Measurements from ENCODE around the gene PPP6R2.

Gene PPP6R2

DNA sequence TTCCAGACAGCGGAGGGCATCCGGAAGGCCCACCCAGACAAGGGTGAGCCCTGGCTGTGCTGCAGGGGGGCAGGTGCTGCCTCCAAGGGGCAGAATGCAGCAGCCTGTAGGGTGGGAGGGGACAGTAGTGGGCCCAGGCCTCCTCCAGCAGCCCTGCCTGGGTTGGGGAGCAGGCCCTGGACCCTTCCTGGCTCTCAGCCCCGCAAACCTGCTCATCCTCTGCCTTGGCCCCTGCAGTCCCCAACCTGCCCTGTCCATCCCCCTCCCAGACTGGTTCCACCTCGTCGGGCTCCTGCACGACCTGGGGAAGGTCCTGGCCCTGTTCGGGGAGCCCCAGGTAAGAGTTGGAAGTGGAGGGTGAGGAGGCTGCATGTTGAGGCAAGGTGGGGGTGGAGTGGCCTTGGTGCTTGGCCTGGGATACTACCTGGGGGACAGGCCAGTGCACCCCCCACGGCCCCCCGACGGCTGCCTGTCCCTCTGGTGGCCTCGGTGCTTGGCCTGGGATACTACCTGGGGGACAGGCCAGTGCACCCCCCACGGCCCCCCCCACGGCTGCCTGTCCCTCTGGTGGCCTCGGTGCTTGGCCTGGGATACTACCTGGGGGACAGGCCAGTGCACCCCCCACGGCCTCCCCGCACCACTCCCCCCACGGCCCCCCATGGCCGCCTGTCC lies 145.0 kb downstream of the PPP6R2 start:
- no peaks in the 10 kb centered on the region for H3K36me3 ChIP-seq (ENCODE audit: control insufficient read depth in 2 of 2, insufficient read depth in 1 of 2, low read length in 2 of 2)
- no peak overlapping the region for H3K27ac ChIP-seq (ENCODE audit: extremely low read depth, low read depth, low read length)
- H3K4me3 ChIP-seq (ENCODE audit: low read depth, low read length): no peak overlapping the region
- ChIA-PET CTCF (no interaction called here), POLR2A (interaction anchor here (2.2 kb wide), 1 partner anchor 9 kb away, joined by 8 read pairs; no protein-coding TSS in a partner anchor)
- no peaks in the 10 kb centered on the region for H3K9me3 ChIP-seq (ENCODE audit: control insufficient read depth, insufficient read depth, low read depth, low read length)
- TF ChIP-seq SP2 (tag by site-specific recombination; IDR thresholded peaks at IDR 0.05) (0 out of 2 replicates have a peak, but pooled peaks have one; percentile 8), GLIS1 (tag by site-specific recombination; IDR thresholded peaks at IDR 0.05) (peak; percentile 64), ZNF707 (tag by site-specific recombination; IDR thresholded peaks at IDR 0.05) (no peak)
- no peaks in the 10 kb centered on the region for H3K4me1 ChIP-seq (ENCODE audit: control insufficient read depth, insufficient read depth, low read length)

DNA sequence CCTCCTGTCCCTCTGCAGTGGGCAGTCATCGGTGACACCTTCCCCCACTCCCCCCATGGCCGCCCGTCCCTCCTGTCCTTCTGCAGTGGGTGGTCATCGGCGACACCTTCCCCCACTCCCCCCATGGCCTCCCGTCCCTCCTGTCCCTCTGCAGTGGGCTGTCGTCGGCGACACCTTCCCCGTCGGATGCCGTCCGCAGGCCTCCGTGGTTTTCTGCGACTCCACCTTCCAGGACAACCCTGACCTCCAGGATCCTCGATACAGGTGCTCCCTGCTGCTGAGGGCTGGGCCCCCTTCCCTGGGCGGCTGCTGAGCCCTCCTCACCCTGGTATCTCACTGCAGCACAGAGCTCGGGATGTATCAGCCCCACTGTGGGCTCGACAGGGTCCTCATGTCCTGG lies 145.8 kb downstream of the PPP6R2 start:
- no peak for TF ChIP-seq ZNF292 (tag by site-specific recombination; IDR thresholded peaks at IDR 0.05; ENCODE audit: borderline replicate concordance, low read depth)
- TF ChIP-seq, protein P1, sequence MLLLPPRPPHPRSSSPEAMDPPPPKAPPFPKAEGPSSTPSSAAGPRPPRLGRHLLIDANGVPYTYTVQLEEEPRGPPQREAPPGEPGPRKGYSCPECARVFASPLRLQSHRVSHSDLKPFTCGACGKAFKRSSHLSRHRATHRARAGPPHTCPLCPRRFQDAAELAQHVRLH (tag by site-specific recombination; IDR thresholded peaks at IDR 0.05): no peak
- no peaks in the 10 kb centered on the region for H3K4me1 ChIP-seq (ENCODE audit: control insufficient read depth, insufficient read depth, low read length)
- CTCF ChIA-PET: no interaction called here
- H3K9me3 ChIP-seq (ENCODE audit: control insufficient read depth, insufficient read depth, low read depth, low read length): no peaks in the 10 kb centered on the region
- H3K36me3 ChIP-seq (ENCODE audit: control insufficient read depth in 2 of 2, insufficient read depth in 1 of 2, low read length in 2 of 2): no peaks in the 10 kb centered on the region
- no peak overlapping the region for H3K27ac ChIP-seq (ENCODE audit: extremely low read depth, low read depth, low read length)
- H3K4me3 ChIP-seq (ENCODE audit: low read depth, low read length): no peak overlapping the region
- POLR2A ChIA-PET: no interaction called here

DNA sequence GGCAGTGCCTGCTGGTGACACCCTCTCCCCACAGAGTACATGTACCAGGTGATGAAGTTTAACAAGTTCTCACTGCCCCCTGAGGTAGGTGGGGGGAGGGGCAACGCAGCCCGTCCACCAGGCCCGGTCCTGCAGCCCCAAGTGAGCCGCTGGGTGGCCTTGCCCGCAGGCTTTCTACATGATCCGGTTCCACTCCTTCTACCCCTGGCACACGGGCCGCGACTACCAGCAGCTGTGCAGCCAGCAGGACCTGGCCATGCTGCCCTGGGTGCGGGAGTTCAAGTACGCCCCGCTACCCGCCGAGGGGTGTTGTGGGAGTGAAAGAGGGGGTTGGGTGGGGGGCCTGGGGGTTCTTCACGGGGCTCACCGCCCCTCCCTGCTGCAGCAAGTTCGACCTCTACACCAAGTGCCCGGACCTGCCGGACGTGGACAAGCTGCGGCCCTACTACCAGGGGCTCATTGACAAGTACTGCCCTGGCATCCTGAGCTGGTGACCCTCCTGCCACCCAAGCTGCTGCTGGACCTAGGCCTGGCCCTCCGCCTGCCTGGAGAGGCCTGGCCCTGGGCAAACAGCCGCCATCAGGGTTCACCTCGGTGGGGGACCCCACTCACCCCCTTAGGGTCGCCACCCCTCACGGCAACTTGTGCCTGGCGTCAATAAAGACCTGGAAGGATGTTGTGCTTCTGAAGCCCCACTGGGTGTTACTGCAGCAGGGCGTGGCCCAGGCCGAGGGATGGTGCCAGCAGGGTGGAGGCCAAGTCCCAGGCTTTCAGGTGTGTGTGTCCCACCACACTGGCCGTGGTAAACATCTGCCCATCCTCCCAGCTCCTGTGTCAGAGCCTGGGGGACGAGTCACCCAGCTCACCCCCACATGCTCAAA lies 146.5 kb downstream of the PPP6R2 start:
- Histone ChIP-seq H3K9me3 (ENCODE audit: control insufficient read depth, insufficient read depth, low read depth, low read length) (no peaks in the 10 kb centered on the region), H3K4me1 (ENCODE audit: control insufficient read depth, insufficient read depth, low read length) (no peaks in the 10 kb centered on the region), H3K27ac (ENCODE audit: extremely low read depth, low read depth, low read length) (no peak overlapping the region), H3K36me3 (ENCODE audit: control insufficient read depth in 2 of 2, insufficient read depth in 1 of 2, low read length in 2 of 2) (no peaks in the 10 kb centered on the region), H3K4me3 (ENCODE audit: low read depth, low read length) (no peak overlapping the region)
- no peak for TF ChIP-seq KLF16 (tag by site-specific recombination; IDR thresholded peaks at IDR 0.05)
- TF ChIP-seq ZNF558 (tag by site-specific recombination; IDR thresholded peaks at IDR 0.05): no peak
- TF ChIP-seq ZNF202 (tag by site-specific recombination; IDR thresholded peaks at IDR 0.05; ENCODE audit: borderline replicate concordance): no peak
- TF ChIP-seq, protein P2, sequence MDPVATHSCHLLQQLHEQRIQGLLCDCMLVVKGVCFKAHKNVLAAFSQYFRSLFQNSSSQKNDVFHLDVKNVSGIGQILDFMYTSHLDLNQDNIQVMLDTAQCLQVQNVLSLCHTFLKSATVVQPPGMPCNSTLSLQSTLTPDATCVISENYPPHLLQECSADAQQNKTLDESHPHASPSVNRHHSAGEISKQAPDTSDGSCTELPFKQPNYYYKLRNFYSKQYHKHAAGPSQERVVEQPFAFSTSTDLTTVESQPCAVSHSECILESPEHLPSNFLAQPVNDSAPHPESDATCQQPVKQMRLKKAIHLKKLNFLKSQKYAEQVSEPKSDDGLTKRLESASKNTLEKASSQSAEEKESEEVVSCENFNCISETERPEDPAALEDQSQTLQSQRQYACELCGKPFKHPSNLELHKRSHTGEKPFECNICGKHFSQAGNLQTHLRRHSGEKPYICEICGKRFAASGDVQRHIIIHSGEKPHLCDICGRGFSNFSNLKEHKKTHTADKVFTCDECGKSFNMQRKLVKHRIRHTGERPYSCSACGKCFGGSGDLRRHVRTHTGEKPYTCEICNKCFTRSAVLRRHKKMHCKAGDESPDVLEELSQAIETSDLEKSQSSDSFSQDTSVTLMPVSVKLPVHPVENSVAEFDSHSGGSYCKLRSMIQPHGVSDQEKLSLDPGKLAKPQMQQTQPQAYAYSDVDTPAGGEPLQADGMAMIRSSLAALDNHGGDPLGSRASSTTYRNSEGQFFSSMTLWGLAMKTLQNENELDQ (tag by site-specific recombination; IDR thresholded peaks at IDR 0.05; ENCODE audit: low read depth): no peak
- TF ChIP-seq SP7 (tag by site-specific recombination; IDR thresholded peaks at IDR 0.05): no peak
- TF ChIP-seq ZNF701 (tag by site-specific recombination; IDR thresholded peaks at IDR 0.05): no peak
- no peak for TF ChIP-seq ZNF473 (tag by site-specific recombination; IDR thresholded peaks at IDR 0.05)
- TF ChIP-seq, protein P3, sequence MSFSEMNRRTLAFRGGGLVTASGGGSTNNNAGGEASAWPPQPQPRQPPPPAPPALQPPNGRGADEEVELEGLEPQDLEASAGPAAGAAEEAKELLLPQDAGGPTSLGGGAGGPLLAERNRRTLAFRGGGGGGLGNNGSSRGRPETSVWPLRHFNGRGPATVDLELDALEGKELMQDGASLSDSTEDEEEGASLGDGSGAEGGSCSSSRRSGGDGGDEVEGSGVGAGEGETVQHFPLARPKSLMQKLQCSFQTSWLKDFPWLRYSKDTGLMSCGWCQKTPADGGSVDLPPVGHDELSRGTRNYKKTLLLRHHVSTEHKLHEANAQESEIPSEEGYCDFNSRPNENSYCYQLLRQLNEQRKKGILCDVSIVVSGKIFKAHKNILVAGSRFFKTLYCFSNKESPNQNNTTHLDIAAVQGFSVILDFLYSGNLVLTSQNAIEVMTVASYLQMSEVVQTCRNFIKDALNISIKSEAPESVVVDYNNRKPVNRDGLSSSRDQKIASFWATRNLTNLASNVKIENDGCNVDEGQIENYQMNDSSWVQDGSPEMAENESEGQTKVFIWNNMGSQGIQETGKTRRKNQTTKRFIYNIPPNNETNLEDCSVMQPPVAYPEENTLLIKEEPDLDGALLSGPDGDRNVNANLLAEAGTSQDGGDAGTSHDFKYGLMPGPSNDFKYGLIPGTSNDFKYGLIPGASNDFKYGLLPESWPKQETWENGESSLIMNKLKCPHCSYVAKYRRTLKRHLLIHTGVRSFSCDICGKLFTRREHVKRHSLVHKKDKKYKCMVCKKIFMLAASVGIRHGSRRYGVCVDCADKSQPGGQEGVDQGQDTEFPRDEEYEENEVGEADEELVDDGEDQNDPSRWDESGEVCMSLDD (tag by site-specific recombination; IDR thresholded peaks at IDR 0.05): no peak
- TF ChIP-seq, protein P4, sequence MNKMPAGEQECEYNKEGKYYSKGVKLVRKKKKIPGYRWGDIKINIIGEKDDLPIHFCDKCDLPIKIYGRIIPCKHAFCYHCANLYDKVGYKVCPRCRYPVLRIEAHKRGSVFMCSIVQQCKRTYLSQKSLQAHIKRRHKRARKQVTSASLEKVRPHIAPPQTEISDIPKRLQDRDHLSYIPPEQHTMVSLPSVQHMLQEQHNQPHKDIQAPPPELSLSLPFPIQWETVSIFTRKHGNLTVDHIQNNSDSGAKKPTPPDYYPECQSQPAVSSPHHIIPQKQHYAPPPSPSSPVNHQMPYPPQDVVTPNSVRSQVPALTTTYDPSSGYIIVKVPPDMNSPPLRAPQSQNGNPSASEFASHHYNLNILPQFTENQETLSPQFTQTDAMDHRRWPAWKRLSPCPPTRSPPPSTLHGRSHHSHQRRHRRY (tag by site-specific recombination; IDR thresholded peaks at IDR 0.05): no peak
- no peak for TF ChIP-seq ZNF660 (tag by site-specific recombination; IDR thresholded peaks at IDR 0.05)
- no peak for TF ChIP-seq ZNF302 (tag by site-specific recombination; IDR thresholded peaks at IDR 0.05; ENCODE audit: low read depth)
- TF ChIP-seq ZNF274 (IDR thresholded peaks at IDR 0.05; ENCODE audit: low read length): no peak
- TF ChIP-seq ZNF274 (tag by site-specific recombination; IDR thresholded peaks at IDR 0.05; ENCODE audit: borderline replicate concordance): no peak
- ChIA-PET CTCF (no interaction called here), POLR2A (interaction anchor here (0.7 kb wide), 1 partner anchor 10 kb away, joined by 3 read pairs; no protein-coding TSS in a partner anchor)
